H7 (cell line): ENCODE results near the gene TBC1D13. TPM values are rescaled to one million over a fixed set of nuclear protein-coding genes. Genes with fewer than 3 reads are reported as not detected.

Source experiments
- DNase-seq: peaks from one replicate; pipeline ENCODE4 v3.0.0; 2012
- H3K27me3 ChIP-seq: 2 replicates; pipeline ENCODE4 v1.6.0; 2011; ENCODE audit warnings: mild to moderate bottlenecking, low read length; ENCODE audit not compliant: control insufficient read depth, insufficient read depth
- H3K36me3 ChIP-seq: replicated peaks from 2 replicates; pipeline ENCODE4 v1.5.1; 2011; ENCODE audit warnings: low read length; ENCODE audit not compliant: control insufficient read depth, insufficient read depth
- H3K4me3 ChIP-seq: 2 replicates; pipeline ENCODE4 v1.5.1; 2011; ENCODE audit warnings: low read depth, mild to moderate bottlenecking, control low read depth, low read length, moderate library complexity; ENCODE audit not compliant: insufficient read depth
- total RNA-seq: library from RNA; depleted of rRNA; stranded (reverse); fragments of >200 nt; shearing (Covaris generic); gene quantifications from 2 replicates; pipeline ENCODE4 v1.2.3, GENCODE V29; 2014

TBC1D13 gene
- total RNA-seq, 1 experiment from 2014 or later = 16.8 TPM

GRCh38 chr9:128821584-128822406 is 34.7 kb downstream of the TBC1D13 start:
- no peak overlapping the region for H3K4me3 ChIP-seq
- DNase-seq = no peak
- peaks cover 29% of the 10 kb centered on the region for H3K36me3 ChIP-seq

GRCh38 chr9:128822407-128823042 is 35.5 kb downstream of the TBC1D13 start:
- H3K36me3 ChIP-seq = peaks cover 36% of the 10 kb centered on the region
- H3K27me3 ChIP-seq = peaks cover 2% of the 10 kb centered on the region; the same call in 1 of the 2 replicates

More at GRCh38 chr9:128821584-128822406, 34.7 kb downstream of the TBC1D13 start:
- peaks cover 2% of the 10 kb centered on the region; the same call in 1 of the 2 replicates for H3K27me3 ChIP-seq

GRCh38 chr9:128823362-128823902 is 36.4 kb downstream of the TBC1D13 start:
- H3K4me3 ChIP-seq = no peak overlapping the region

More at GRCh38 chr9:128822407-128823042, 35.5 kb downstream of the TBC1D13 start:
- DNase-seq = no peak
- H3K4me3 ChIP-seq = no peak overlapping the region

GRCh38 chr9:128823903-128824406 is 36.9 kb downstream of the TBC1D13 start:
- no peak for DNase-seq
- Histone ChIP-seq H3K4me3 (no peak overlapping the region), H3K36me3 (peaks cover 38% of the 10 kb centered on the region), H3K27me3 (no peaks in the 10 kb centered on the region; the same call in 1 of the 2 replicates)

More at GRCh38 chr9:128823362-128823902, 36.4 kb downstream of the TBC1D13 start:
- peaks cover 2% of the 10 kb centered on the region; the same call in 1 of the 2 replicates for H3K27me3 ChIP-seq
- H3K36me3 ChIP-seq = peaks cover 38% of the 10 kb centered on the region
- no peak for DNase-seq

- no peak for DNase-seq
- H3K27me3 ChIP-seq = no peaks in the 10 kb centered on the region
- H3K4me3 ChIP-seq = no peak overlapping the region
- peaks cover 38% of the 10 kb centered on the region for H3K36me3 ChIP-seq
Observed at GRCh38 chr9:128824911-128825310, 37.9 kb downstream of the TBC1D13 start.

GRCh38 chr9:128825923-128826700 is 39.1 kb downstream of the TBC1D13 start:
- Histone ChIP-seq H3K4me3 (no peak overlapping the region), H3K36me3 (peaks cover 38% of the 10 kb centered on the region), H3K27me3 (no peaks in the 10 kb centered on the region)
- peak; percentile 87 for DNase-seq

- no peak for DNase-seq
- H3K27me3 ChIP-seq = no peaks in the 10 kb centered on the region
- H3K4me3 ChIP-seq = no peak overlapping the region
- peaks cover 28% of the 10 kb centered on the region for H3K36me3 ChIP-seq
Observed at GRCh38 chr9:128828267-128828666, 41.2 kb downstream of the TBC1D13 start.

GRCh38 chr9:128828719-128829452 is 41.8 kb downstream of the TBC1D13 start:
- DNase-seq = peak; percentile 75
- Histone ChIP-seq H3K36me3 (peaks cover 28% of the 10 kb centered on the region), H3K4me3 (peak overlapping the region; percentile 95), H3K27me3 (no peaks in the 10 kb centered on the region)

- Histone ChIP-seq H3K4me3 (peak within 1 kb of the TSS; percentile 95), H3K27me3 (no peaks in the 10 kb centered on the region), H3K36me3 (peaks cover 23% of the 10 kb centered on the region)
- peak; percentile 99 for DNase-seq
Observed at GRCh38 chr9:128829477-128830251, 42.6 kb downstream of the TBC1D13 start, which contains the start of gene SPOUT1. SPOUT1 (minus strand) TSS chr9:128829794; CDS start chr9:128829780, 14 bp downstream.

- DNase-seq = no peak
- Histone ChIP-seq H3K36me3 (peaks cover 3% of the 10 kb centered on the region), H3K4me3 (no peak overlapping the region), H3K27me3 (no peaks in the 10 kb centered on the region)
Observed at GRCh38 chr9:128833696-128834095, 46.6 kb downstream of the TBC1D13 start.

- Histone ChIP-seq H3K4me3 (no peak overlapping the region), H3K36me3 (peaks cover 3% of the 10 kb centered on the region), H3K27me3 (no peaks in the 10 kb centered on the region)
- peak; percentile 35 for DNase-seq
Observed at GRCh38 chr9:128835246-128836210, 48.5 kb downstream of the TBC1D13 start.

GRCh38 chr9:128836509-128837145 is 49.6 kb downstream of the TBC1D13 start:
- Histone ChIP-seq H3K36me3 (peaks cover 3% of the 10 kb centered on the region), H3K27me3 (no peaks in the 10 kb centered on the region), H3K4me3 (no peak overlapping the region)
- DNase-seq = no peak
